ENCODE measurements around the gene SSBP2. TPM values are rescaled to one million over a fixed set of nuclear protein-coding genes. Genes with fewer than 3 reads are reported as not detected.

The SSBP2 gene
- total and polyA plus RNA-seq, 2 donors (not counting 3 experiments of a cell fraction or from before 2014, with no cell fraction given): 9.6 to 11.5 TPM

DNA sequence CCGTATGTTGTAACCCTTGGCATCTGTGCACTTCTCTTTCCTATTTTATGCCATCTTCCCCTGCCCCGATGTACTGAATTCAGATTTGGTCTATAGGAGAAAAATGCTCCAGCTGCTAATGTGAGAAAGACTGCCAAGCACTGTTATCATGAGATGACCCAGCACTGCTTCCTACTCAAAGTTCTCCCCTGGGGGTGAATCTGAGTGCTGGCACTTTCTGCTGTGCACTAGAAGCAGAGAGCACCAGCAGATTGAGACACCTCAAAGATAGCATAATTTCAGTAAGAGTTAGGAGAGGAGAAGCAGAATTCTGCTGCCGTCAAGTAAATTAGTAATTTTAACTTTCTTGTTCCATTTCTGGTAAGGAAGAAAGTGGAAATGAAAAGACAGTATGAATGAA, 264.2 kb downstream of the SSBP2 start:
- TF ChIP-seq GATA2 (IDR thresholded peaks at IDR 0.05; ENCODE audit: insufficient read depth, insufficient read length, low read depth, low read length) (no peak), MYC (IDR thresholded peaks at IDR 0.05; ENCODE audit: low read depth, low read length) (no peak), CTCF (IDR thresholded peaks at IDR 0.05; ENCODE audit: extremely low read depth in 1 of 2, insufficient read depth in 1 of 2, low read depth in 1 of 2, low read length in 2 of 2) (no peak), MAX (IDR thresholded peaks at IDR 0.05; ENCODE audit: insufficient read depth, insufficient read length) (no peak), POLR2A (IDR thresholded peaks at IDR 0.05; ENCODE audit: low read depth, low read length) (no peak), JUN (IDR thresholded peaks at IDR 0.05; ENCODE audit: borderline replicate concordance, insufficient read depth, insufficient read length, low read depth) (no peak), FOS (IDR thresholded peaks at IDR 0.05; ENCODE audit: borderline replicate concordance, insufficient read depth, low read length) (no peak), POLR2AphosphoS5 (IDR thresholded peaks at IDR 0.05; ENCODE audit: insufficient read depth, low read depth, low read length) (no peak), EZH2 (IDR thresholded peaks at IDR 0.05; ENCODE audit: borderline replicate concordance, low read depth, low read length, severe bottlenecking) (no peak)
- intact Hi-C loops (cut with micrococcal nuclease): no loop called here
- dilution Hi-C loops (cut with MboI; ENCODE audit: extremely low pct_ligation_motif_present, low sequenced_read_pairs): no loop called here
- Histone ChIP-seq H4K20me1 (replicated peaks; ENCODE audit: control insufficient read depth, extremely low read depth, insufficient read depth, low read length) (no peaks in the 10 kb centered on the region), H3K4me1 (ENCODE audit: control insufficient read depth, extremely low read depth, insufficient read depth, low read length) (no peaks in the 10 kb centered on the region), H3K9ac (replicated peaks; ENCODE audit: extremely low read depth, insufficient read depth, low read length) (no peak overlapping the region), H2AFZ (ENCODE audit: low read depth, low read length) (no peak overlapping the region), H3K9me3 (replicated peaks; ENCODE audit: control insufficient read depth, insufficient read depth, low read length) (no peaks in the 10 kb centered on the region), H3K79me2 (ENCODE audit: control insufficient read depth, insufficient read depth, low read length) (no peaks in the 10 kb centered on the region), H3K36me3 (ENCODE audit: control insufficient read depth in 2 of 2, extremely low read depth in 1 of 2, insufficient read depth in 2 of 2, low read length in 2 of 2) (no peaks in the 10 kb centered on the region), H3K4me3 (replicated peaks in 1 of 3; ENCODE audit: insufficient read depth in 1 of 3, low read depth in 1 of 3, low read length in 3 of 3) (no peak overlapping the region), H3K4me2 (ENCODE audit: insufficient read depth, low read length) (no peak overlapping the region), H3K9me1 (replicated peaks; ENCODE audit: control insufficient read depth, extremely low read depth, insufficient read depth, low read length) (no peaks in the 10 kb centered on the region), H3K27ac (ENCODE audit: insufficient read depth, low read depth, low read length) (no peak overlapping the region), H3K27me3 (ENCODE audit: control insufficient read depth in 2 of 2, insufficient read depth in 2 of 2, low read length in 2 of 2) (no peaks in the 10 kb centered on the region)
- ChIA-PET CTCF (no interaction called here), POLR2A (no interaction called here)
- FAIRE-seq: no peak
- no TSS peak for BruUV-seq (replicated peaks)
- no peak for DNase-seq (ENCODE audit: low read depth, low spot score)
